HG03039 (cell line): ENCODE results near the gene CDC42EP3.
A peak's percentile ranks its signal among the peaks of the same experiment; 100 is the strongest.

ENCODE experiments used
- ATAC-seq: cut with Tn5 transposase; IDR thresholded peaks from one replicate; pipeline ENCODE4 v1.9.1; 2021; ENCODE audit warnings: mild to moderate bottlenecking, moderate library complexity; ENCODE audit not compliant: unreplicated experiment

CDC42EP3 gene

DNA sequence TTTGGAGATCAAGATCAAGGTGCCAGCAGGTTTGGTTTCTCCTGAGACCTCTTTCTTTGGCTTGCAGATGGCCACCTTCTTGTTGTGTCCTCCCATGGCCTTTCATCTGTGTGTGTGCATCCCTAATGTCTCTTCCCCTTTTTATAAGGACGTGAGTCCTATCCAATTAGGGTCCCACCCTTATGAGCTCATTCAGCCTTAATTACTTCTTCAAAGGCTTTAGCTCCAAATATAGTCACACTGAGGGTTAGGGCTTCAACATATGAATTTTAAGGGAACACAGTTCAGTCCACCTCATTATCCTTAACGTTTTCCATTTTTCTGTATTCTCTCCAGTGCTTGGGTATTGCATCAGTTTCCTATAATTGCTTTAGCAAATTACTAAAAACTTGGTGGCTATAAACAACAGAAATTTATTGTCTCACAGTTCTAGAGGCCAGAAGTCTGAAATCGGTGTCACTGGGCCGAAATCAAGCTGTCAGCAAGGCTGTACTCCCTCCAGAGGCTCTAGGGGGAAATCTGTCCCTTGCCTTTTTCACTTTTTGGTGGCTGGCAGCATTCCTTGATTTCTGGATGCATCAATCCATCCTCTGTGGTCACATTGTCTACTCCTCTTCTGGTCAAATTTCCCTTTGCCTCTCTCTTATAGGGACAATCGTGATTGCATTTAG is 34.1 kb downstream of the CDC42EP3 start:
- ATAC-seq: no peak

GRCh38 chr2:37636381-37637066 is 34.9 kb downstream of the CDC42EP3 start:
- no peak for ATAC-seq

DNA sequence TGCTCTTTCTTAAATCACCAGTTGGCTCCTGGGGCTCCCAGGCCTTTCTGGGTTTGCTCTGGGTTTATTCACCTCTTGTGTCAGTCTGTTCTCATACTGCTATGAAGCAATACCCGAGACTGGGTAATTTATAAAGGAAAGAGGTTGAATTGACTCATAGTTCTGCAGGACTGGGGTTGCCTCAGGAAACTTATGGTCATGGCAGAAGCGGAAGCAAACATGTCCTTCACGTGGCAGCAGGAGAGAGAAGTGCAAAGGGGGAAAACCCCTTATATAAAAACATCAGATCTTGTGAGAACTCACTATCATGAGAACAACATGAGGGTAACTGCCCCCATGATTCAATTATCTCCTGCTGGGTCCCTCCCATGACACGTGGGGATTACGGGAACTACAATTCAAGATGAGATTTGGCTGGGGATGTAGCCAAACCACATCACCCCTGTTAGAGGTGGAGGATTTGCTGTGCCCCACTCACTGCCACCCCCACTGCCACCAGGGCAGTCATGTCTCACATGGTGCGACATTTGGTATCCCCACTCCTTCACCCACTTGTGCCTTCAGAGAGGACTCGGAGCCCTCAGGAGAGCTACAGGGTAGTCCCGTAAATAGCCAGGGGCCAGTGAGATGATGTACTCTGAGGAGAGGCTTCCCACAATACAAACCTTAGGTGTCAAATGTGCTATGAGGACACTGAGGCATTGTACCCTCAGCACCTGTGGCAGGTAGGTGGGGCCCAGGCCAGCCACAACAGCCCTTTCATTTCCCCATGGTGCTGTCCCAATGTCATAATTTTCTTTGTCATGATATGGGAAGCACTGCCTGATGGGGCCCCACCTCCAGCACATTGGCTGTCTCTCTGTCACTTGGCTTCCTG is 35.7 kb downstream of the CDC42EP3 start:
- ATAC-seq: peak; percentile 60

GRCh38 chr2:37634914-37635503 is 36.4 kb downstream of the CDC42EP3 start:
- no peak for ATAC-seq

DNA sequence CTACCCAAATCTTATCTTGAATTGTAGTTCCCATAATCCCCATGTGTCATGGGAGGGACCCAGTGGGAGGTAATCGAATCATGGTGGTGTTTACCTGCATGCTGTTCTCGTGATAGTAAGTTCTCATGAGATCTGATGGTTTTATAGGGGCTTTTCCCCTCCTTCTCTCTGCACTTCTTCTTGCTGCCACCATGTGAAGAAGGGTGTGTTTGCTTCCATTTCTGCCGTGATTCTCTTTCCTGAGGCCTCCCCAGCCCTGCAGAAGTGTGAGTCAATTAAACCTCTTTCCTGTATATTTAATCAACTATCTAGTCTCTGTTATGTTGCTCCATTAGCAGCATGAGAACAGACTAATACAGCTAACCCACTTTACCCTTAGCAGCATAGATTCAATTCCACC is 37.6 kb downstream of the CDC42EP3 start:
- no peak for ATAC-seq

GRCh38 chr2:37633234-37633633 is 38.2 kb downstream of the CDC42EP3 start:
- no peak for ATAC-seq

DNA sequence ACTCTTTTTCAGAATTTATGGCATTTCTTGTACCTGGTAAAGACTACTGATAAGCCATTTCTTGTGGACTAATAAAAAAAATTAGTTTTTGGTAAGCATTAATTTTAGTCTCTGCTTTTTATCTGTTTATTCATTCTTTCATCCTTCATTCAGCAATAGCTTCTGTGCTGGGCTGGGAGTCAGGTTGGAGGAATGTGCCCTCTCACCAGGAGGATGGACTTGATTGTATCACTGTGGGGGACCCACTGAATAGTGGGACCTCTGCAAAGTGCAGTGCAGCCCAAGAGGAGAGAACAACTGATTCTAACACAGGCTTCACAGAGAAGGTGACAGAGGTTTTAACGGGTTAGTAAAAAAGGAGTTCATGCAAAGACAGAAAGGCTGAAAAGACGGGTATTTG is 39.1 kb downstream of the CDC42EP3 start:
- ATAC-seq: no peak

DNA sequence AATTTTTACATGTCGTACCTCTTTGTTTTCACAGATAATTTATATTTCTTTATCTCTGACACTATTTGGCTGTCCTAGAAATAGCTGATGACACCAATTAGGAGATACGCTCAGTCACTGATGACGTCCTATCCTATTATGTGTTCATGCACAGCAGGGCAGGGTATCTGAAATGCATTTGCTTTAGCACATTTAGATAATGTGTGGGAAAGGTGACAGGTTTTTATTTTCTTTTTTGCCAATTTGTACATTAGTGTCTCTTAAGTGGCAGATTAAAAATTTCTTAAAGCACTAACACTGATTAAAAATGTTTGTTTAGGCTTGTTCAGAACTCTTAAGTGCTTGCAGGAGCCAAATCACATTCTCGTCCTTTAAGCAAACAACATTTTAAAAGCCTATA is 39.7 kb downstream of the CDC42EP3 start:
- ATAC-seq: no peak

- ATAC-seq: no peak
Measured at GRCh38 chr2:37631292-37631691, 40.1 kb downstream of the CDC42EP3 start.

DNA sequence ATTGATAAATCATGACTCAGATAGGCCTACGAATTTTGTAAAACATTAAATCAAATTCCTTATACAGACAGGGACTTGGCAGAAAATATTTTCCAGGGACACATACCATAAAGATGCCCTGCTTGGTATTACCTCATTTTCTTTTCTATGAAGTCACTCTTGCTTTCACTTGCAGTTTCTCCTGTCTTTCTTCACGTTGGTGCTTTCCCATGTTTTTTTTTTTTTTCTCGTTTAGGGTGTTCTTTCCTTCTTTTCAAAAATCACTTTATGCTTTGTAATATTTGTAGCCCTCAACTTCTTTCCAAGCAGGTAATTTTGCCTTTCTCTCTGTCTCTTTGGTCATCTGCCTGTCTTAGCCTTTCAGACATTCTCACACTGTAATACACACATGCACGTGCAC is 40.7 kb downstream of the CDC42EP3 start:
- no peak for ATAC-seq

DNA sequence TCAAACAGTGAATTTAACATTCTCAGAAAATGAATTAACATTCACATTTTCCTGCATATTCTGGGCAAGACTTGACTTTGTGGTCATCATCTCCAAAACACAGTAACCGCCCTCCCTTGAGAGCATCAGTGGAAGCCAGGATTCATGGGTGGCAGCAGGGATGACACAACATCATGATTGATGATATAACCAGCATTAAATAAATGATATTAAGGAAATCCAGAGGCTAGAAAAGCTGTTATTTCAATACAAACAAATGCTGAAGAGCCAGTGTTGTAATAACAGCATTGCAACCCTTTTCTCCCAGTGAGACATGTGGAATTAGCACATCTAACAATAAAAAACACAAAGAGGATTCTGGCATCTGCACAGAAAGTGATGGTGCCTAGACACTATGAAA is 41.1 kb downstream of the CDC42EP3 start:
- no peak for ATAC-seq

- ATAC-seq: no peak
Measured at GRCh38 chr2:37629529-37629928, 41.9 kb downstream of the CDC42EP3 start.

- ATAC-seq: no peak
Measured at GRCh38 chr2:37627710-37628109, 43.7 kb downstream of the CDC42EP3 start.

DNA sequence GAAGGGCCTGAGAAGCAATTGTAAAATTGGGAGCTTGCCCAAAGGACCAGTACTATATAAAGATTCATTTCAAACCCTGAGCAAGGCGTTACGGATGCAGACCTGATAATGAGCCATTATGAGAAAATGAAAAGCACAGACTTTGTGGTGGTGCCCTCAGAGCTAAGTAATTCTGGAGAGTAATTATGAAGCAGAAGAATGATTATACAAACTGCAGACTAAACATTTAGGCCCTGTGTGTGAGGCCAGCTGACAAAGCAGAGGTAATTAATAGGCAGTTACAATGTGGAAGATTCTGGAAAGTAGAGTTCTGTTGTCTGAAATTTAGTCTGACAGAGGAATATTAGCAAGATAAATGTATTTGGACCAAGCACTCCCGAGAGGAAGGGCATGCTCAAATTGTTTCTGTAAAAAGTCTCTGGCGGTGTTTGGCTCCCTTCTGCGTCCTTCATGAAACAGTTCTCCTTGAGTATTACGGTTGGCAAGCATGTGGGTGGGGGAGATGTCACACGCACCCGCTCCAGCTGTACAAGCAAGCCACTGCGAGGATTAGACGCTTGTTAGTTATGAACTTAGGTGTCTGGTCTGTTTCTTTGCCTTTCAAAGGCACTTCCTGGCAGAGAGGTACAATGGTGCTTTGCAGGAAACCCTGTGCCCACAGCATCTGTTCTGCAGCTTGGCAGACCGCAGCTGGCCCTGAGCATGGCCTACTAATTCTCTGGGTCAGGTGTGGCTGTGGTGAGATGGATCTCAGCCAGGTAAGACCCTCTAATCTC is 45.5 kb downstream of the CDC42EP3 start:
- ATAC-seq: no peak

DNA sequence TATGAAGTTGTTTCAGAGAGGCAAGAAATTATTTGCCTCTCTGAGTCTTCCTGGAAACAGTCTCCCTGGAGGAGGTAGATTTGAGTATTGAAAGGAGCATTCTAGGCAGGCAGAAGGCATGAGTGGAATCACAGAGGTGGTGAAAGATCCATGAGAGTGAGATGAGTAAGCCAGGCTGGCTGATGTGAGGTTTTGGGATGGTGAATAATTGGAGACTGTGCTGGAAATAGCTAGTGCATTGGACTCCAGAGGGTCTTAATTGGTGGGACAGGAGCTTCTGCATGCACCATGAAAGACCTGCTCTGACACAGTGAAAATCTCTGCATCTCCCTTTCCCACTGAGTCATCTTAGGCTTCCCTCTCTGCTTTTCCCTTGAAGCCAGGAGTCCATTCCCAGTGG is 46.3 kb downstream of the CDC42EP3 start:
- no peak for ATAC-seq

DNA sequence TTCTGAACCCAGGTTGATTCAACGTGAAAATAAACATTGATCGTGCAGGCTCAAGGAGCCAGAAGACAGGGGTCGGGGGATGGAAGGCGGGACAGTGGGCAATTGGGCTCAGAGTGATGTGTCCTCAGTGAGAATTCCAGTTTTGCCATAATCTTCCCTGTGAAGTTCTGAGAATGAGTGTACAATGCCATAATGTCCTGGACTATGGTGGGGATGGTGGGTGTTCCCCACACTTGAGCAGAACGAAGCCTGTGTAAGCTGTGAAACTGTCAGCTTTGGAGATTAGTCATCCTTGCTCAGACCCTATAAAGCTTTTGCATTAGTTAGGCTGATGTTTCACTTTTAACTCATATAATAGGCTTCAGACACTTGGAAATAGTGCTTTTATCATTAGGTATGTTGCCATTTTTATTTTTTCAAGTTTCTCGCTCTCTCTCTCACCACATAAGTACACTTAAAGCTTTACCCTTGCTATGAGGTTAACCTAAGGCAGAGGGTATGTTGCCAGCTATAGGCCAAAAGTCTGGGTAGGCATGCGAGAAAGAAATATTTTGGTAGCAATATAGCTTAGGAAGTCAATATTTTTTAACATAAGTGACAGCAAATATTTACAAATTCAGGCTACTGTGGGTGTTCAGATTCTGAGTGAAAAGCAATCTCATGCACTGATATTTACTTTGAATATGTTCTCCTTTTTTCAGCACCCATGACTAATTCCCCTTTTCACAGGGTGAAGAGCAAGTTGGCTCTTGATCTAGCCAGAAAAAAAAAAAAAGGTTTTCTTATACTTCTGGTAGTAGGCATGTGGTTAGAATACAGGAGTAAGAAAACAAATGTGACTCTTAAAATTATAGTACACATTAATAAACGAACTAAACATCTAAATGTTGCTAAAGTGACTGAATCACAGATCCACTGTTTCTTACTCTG is 47.2 kb downstream of the CDC42EP3 start:
- ATAC-seq: peak; percentile 81

DNA sequence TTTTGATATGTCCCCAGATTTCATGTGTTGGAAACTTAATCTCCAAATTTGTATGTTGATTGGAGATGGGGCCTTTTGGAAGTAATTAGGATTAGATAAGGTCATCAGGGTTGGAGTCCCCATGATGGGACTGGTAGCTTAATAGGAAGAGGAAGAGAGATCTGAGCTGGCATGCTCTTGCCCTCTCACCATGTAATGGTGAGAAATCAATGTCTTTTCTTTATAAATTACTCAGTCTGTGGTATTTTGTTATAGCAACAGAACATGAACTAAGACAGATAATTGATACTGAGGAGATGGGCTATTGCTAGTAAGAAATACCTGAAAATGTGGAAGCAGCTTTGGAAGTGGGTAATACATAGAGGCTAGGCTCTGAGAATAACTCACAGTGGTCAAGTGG is 48.0 kb downstream of the CDC42EP3 start:
- ATAC-seq: peak; percentile 1

DNA sequence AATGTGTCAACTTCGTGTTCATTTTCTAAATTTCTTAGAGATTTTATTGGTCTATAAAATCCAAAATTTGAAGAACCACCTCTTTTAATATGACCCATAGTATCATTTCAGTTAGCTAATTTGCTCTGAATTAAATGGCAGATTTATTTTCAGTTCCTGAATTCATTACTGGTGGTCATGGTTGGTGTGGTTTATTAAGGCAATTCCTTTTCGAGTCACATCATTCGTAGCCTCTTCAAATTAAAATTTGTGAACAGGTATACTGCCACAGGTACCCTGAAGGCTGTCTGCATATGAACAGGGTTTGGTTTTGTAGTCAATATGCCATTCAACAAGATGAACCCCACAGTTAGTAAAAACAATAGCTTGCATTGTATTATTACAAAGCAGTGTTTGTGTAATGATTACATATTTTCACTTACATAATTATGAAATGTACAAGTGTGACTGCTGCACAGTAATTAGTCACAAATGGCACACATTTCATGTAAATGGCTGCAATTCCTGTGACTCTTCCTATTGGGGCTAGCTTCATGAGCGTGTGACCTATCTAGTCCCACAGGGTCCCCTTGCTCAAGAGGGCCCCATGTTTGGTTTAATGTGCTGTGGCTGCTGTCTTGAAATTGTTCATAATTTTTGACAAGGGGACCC is 48.9 kb downstream of the CDC42EP3 start:
- no peak for ATAC-seq

GRCh38 chr2:37621199-37621598 is 50.2 kb downstream of the CDC42EP3 start:
- ATAC-seq: no peak
